Hepatocyte (in vitro differentiated cells): ENCODE data around the gene VRTN.

ENCODE experiments used
- EZH2 ChIP-seq: fragments of 200-600 bp; sonication (generic); IDR thresholded peaks from 2 replicates; pipeline ENCODE4 v1.6.1; 2016; ENCODE audit warnings: antibody characterized with exemption, mild to moderate bottlenecking, borderline replicate concordance
- TF ChIP-seq, protein P1 (sequence below): fragments of 200-600 bp; sonication (generic); IDR thresholded peaks from 2 replicates; pipeline ENCODE4 v1.5.1; 2016; ENCODE audit warnings: antibody characterized with exemption, mild to moderate bottlenecking; ENCODE audit not compliant: poor library complexity

DNA sequence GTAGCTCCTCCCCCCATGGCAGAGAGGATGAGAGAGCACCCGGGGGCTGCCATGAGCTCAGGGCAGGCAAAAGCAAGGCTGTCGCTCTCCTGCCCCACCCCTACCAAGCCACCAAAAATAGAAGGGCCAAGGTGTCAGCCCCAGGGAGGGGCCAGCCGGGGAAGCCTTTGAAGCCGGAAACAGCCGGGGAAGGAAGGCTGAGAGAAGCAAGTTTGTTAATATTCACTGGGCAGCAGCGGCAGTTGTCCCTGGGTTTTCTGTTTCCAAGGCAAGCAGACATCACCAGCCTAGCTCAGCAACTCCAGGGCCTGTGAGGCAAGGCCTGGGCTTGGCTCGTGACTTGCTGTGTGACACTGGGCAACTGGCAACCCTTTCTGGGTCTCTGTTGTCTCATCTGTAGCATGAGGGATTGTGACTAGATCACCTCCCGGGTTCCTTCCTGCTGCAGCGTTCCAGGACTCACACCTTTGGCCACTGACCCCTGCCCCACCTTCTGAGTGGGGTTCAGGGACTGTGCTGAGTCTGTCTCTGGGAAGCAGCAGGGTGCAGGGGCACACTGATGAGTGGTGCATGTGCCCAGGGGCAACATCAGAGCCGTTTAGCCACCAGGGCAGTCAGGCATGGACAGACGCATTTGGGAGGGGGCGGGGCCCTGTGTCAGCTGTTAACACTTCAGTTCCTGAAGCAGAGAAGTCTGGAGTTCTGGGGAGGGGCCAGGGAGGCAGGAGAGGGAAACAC lies 53.4 kb downstream of the VRTN start:
- TF ChIP-seq, protein P1, sequence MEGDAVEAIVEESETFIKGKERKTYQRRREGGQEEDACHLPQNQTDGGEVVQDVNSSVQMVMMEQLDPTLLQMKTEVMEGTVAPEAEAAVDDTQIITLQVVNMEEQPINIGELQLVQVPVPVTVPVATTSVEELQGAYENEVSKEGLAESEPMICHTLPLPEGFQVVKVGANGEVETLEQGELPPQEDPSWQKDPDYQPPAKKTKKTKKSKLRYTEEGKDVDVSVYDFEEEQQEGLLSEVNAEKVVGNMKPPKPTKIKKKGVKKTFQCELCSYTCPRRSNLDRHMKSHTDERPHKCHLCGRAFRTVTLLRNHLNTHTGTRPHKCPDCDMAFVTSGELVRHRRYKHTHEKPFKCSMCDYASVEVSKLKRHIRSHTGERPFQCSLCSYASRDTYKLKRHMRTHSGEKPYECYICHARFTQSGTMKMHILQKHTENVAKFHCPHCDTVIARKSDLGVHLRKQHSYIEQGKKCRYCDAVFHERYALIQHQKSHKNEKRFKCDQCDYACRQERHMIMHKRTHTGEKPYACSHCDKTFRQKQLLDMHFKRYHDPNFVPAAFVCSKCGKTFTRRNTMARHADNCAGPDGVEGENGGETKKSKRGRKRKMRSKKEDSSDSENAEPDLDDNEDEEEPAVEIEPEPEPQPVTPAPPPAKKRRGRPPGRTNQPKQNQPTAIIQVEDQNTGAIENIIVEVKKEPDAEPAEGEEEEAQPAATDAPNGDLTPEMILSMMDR, result no peak
- TF ChIP-seq EZH2, result no peak
